ENCODE results near the gene OR11A1.

GRCh38 chr6:29419516-29419915, 37.4 kb downstream of the OR11A1 start:
- TF ChIP-seq HNF4G (IDR thresholded peaks at IDR 0.05) (no peak), TAF1 (conservative IDR thresholded peaks at IDR 0.05) (no peak), YY1 (IDR thresholded peaks at IDR 0.05) (no peak), RXRA (IDR thresholded peaks at IDR 0.05) (no peak), CTCF (IDR thresholded peaks at IDR 0.05; ENCODE audit: low read depth, low read length, missing input control) (no peak), HNF4A (conservative IDR thresholded peaks at IDR 0.05) (no peak), REST (IDR thresholded peaks at IDR 0.05) (no peak), RAD21 (IDR thresholded peaks at IDR 0.05) (no peak), FOXA1 (IDR thresholded peaks at IDR 0.05) (no peak), MAX (IDR thresholded peaks at IDR 0.05) (no peak), GABPA (IDR thresholded peaks at IDR 0.05 in 1 of 2, conservative IDR thresholded peaks at IDR 0.05 in 1 of 2) (no peak)

All from liver (tissue), 3 donors.